Measurements from ENCODE around the gene LGALS9.

LGALS9 gene

GRCh38 chr17:27601069-27601974 lies 29.7 kb upstream of the LGALS9 start:
- Histone ChIP-seq H3K4me3 (ENCODE audit: low read depth, low read length) (no peak overlapping the region), H3K36me3 (ENCODE audit: control insufficient read depth in 2 of 2, insufficient read depth in 1 of 2, low read length in 2 of 2) (peaks cover 0 to 54% of the 10 kb centered on the region in 2 experiments; a peak in 1 of 3 replicates), H3K27ac (ENCODE audit: extremely low read depth, low read depth, low read length) (no peak overlapping the region), H3K9me3 (ENCODE audit: control insufficient read depth, insufficient read depth, low read depth, low read length) (no peaks in the 10 kb centered on the region), H3K4me1 (ENCODE audit: control insufficient read depth, insufficient read depth, low read length) (no peaks in the 10 kb centered on the region)
- CTCF ChIA-PET, result interaction anchor here (0.6 to 20.8 kb wide), 77 partner anchors 8 to 614 kb away, joined by 3 to 267 read pairs (median 6); partner anchors contain the start of gene KSR1
- POLR2A ChIA-PET, result no interaction called here
- TF ChIP-seq ZNF280C (tag by site-specific recombination; IDR thresholded peaks at IDR 0.05), result no peak
- 0 out of 2 replicates have a peak, but pooled peaks have one; percentile 27 for TF ChIP-seq PRDM1 (tag by site-specific recombination; IDR thresholded peaks at IDR 0.05)
- peak; percentile 91 for TF ChIP-seq ZNF654 (tag by site-specific recombination; IDR thresholded peaks at IDR 0.05; ENCODE audit: low read depth)
- TF ChIP-seq ZNF140 (tag by site-specific recombination; IDR thresholded peaks at IDR 0.05), result peak; percentile 100
- no peak for TF ChIP-seq ZNF19 (tag by site-specific recombination; IDR thresholded peaks at IDR 0.05; ENCODE audit: low read depth)
- no peak for TF ChIP-seq SP2 (tag by site-specific recombination; IDR thresholded peaks at IDR 0.05)
- peak; percentile 87 for TF ChIP-seq ZNF341 (tag by site-specific recombination; IDR thresholded peaks at IDR 0.05; ENCODE audit: low read depth)
- no peak for TF ChIP-seq ZNF580 (tag by site-specific recombination; IDR thresholded peaks at IDR 0.05)
- no peak for TF ChIP-seq ZBTB44 (tag by site-specific recombination; IDR thresholded peaks at IDR 0.05)
- TF ChIP-seq CTCF (tag by site-specific recombination; IDR thresholded peaks at IDR 0.05), result peak; percentile 62
- TF ChIP-seq ZNF664 (tag by site-specific recombination; IDR thresholded peaks at IDR 0.05), result no peak

DNA sequence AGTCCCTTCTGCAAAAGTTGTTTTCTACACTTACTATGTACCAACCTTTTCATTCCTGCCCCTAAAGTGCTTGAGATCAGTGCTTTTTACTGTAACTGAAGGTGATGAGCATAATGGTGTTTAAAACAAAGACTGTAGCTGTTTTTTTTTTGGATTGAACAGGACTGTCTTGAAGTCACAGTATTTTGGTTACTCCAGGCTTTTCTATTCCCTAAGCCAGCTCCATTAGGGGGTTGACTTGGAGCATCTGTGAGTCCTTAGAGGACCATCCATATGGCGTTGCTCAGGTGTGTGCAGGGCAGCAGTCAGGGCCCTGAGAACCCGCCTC lies 29.0 kb upstream of the LGALS9 start:
- ChIA-PET CTCF (interaction anchor here (0.7 to 20.8 kb wide), 63 partner anchors 9 to 549 kb away, joined by 3 to 267 read pairs (median 6); partner anchors contain the start of gene KSR1), POLR2A (no interaction called here)
- no peak overlapping the region for H3K27ac ChIP-seq (ENCODE audit: extremely low read depth, low read depth, low read length)
- TF ChIP-seq ZNF596 (tag by site-specific recombination; IDR thresholded peaks at IDR 0.05) (no peak), ZNF785 (tag by site-specific recombination; IDR thresholded peaks at IDR 0.05) (no peak), ZNF2 (tag by site-specific recombination; IDR thresholded peaks at IDR 0.05) (no peak), ZNF621 (tag by site-specific recombination; IDR thresholded peaks at IDR 0.05) (no peak), SCRT1 (tag by site-specific recombination; IDR thresholded peaks at IDR 0.05; ENCODE audit: borderline replicate concordance) (no peak), ZNF670 (tag by site-specific recombination; IDR thresholded peaks at IDR 0.05; ENCODE audit: low read depth) (no peak), ZNF747 (tag by site-specific recombination; IDR thresholded peaks at IDR 0.05) (no peak), ZNF701 (tag by site-specific recombination; IDR thresholded peaks at IDR 0.05) (no peak), ZNF114 (tag by site-specific recombination; IDR thresholded peaks at IDR 0.05) (no peak), ZNF677 (tag by site-specific recombination; IDR thresholded peaks at IDR 0.05) (no peak), ZNF580 (tag by site-specific recombination; IDR thresholded peaks at IDR 0.05) (no peak), ZNF521 (tag by site-specific recombination; IDR thresholded peaks at IDR 0.05) (no peak), ZNF354C (tag by site-specific recombination; IDR thresholded peaks at IDR 0.05; ENCODE audit: borderline replicate concordance, low read depth) (no peak), ZNF561 (tag by site-specific recombination; IDR thresholded peaks at IDR 0.05; ENCODE audit: borderline replicate concordance) (no peak), ZNF768 (tag by site-specific recombination; IDR thresholded peaks at IDR 0.05) (no peak), ZNF423 (tag by site-specific recombination; IDR thresholded peaks at IDR 0.05) (no peak), ZBTB1 (tag by site-specific recombination; IDR thresholded peaks at IDR 0.05) (no peak)

More for the DNA sequence above, 29.0 kb upstream of the LGALS9 start:
- Histone ChIP-seq H3K4me3 (ENCODE audit: low read depth, low read length) (no peak overlapping the region), H3K36me3 (ENCODE audit: control insufficient read depth in 2 of 2, insufficient read depth in 1 of 2, low read length in 2 of 2) (peaks cover 0 to 56% of the 10 kb centered on the region in 2 experiments; a peak in 1 of 3 replicates), H3K4me1 (ENCODE audit: control insufficient read depth, insufficient read depth, low read length) (no peaks in the 10 kb centered on the region), H3K9me3 (ENCODE audit: control insufficient read depth, insufficient read depth, low read depth, low read length) (no peaks in the 10 kb centered on the region)

Measured in HEK293 (cell line).